K562 (cell line): ENCODE data around the gene SLC7A5. TPM values are rescaled to one million over a fixed set of nuclear protein-coding genes. Genes with fewer than 3 reads are reported as not detected.
A peak's percentile ranks its signal among the peaks of the same experiment; 100 is the strongest.

Source experiments
- ASH1L ChIP-seq: fragments of 450-650 bp; IDR thresholded peaks from 2 replicates; pipeline ENCODE4 v1.6.1; 2018; ENCODE audit warnings: borderline replicate concordance, mild to moderate bottlenecking, low read depth; ENCODE audit not compliant: partially characterized antibody
- CTCFL ChIP-seq: IDR thresholded peaks from 2 replicates; pipeline ENCODE4 v1.6.1; 2011; ENCODE audit warnings: borderline replicate concordance, low read depth, mild to moderate bottlenecking, moderate library complexity, low read length; ENCODE audit not compliant: insufficient read depth, poor library complexity, severe bottlenecking
- DNMT1 ChIP-seq: fragments of 450-650 bp; IDR thresholded peaks from 2 replicates; pipeline ENCODE4 v1.6.1; 2016; ENCODE audit warnings: antibody characterized with exemption, mild to moderate bottlenecking
- HMG20A ChIP-seq: fragments of 450-650 bp; formaldehyde crosslinking; conservative IDR thresholded peaks from 2 replicates; pipeline ENCODE4 v1.4.0; 2020; ENCODE audit warnings: mild to moderate bottlenecking, mixed read lengths
- MED1 ChIP-seq: sonication (generic); formaldehyde crosslinking; IDR thresholded peaks from 2 replicates; pipeline ENCODE4 v1.8.1; 2023; ENCODE audit warnings: missing genetic modification reagents, borderline replicate concordance
- MEF2A ChIP-seq: IDR thresholded peaks from 2 replicates; pipeline ENCODE4 v1.6.1; 2011; ENCODE audit warnings: low read depth, mild to moderate bottlenecking, low read length, moderate library complexity; ENCODE audit not compliant: control insufficient read depth
- NCOA1 ChIP-seq: fragments of 450-650 bp; IDR thresholded peaks from 2 replicates; pipeline ENCODE4 v1.6.1; 2016; ENCODE audit warnings: low read depth
- NR3C1 ChIP-seq: sonication (generic); formaldehyde crosslinking; IDR thresholded peaks from 2 replicates; pipeline ENCODE4 v1.8.1; 2022; ENCODE audit warnings: missing genetic modification reagents
- PRPF4 ChIP-seq: fragments of 200-400 bp; formaldehyde crosslinking; IDR thresholded peaks from one replicate; pipeline ENCODE4 v1.6.1; 2017; ENCODE audit warnings: low read length, low read depth, mild to moderate bottlenecking; ENCODE audit not compliant: insufficient read depth, poor library complexity, severe bottlenecking
- SOX6 ChIP-seq: fragments of 450-650 bp; IDR thresholded peaks from 2 replicates; pipeline ENCODE4 v1.6.1; 2014; ENCODE audit warnings: mild to moderate bottlenecking
- TAF1 ChIP-seq: IDR thresholded peaks from 2 replicates; pipeline ENCODE4 v1.6.1; 2011; ENCODE audit warnings: mild to moderate bottlenecking, low read length, moderate library complexity; ENCODE audit not compliant: insufficient read depth, control insufficient read depth, severe bottlenecking; ENCODE audit errors: extremely low read depth
- ZKSCAN1 ChIP-seq: fragments of 150-350 bp; IDR thresholded peaks from 2 replicates; pipeline ENCODE4 v1.6.1; 2016; ENCODE audit warnings: low read depth, low read length
- ZNF124 ChIP-seq: sonication (generic); formaldehyde crosslinking; IDR thresholded peaks from 2 replicates; pipeline ENCODE4 v1.8.1; 2022; ENCODE audit warnings: missing genetic modification reagents
- ZNF407 ChIP-seq: fragments of 450-650 bp; IDR thresholded peaks from 2 replicates; pipeline ENCODE4 v1.6.1; 2016; ENCODE audit warnings: low read depth
- polyA plus RNA-seq, 8 experiments: library from polyadenylated mRNA; depleted of rRNA in 4 of 8; stranded (reverse) in 5 of 8; unstranded in 3 of 8; fragments of >200 nt; fragmentation: Nextera tagmentation in 2 of 8; fragmentation: Illumina TruSeq in 1 of 8; extraction: Ambion mirVana in 2 of 8; extraction: Trizol in 1 of 8; gene quantifications; 2 replicates each; pipeline versions ENCODE4 v1.2.1 to v1.2.3, GENCODE V29; 2011 to 2014; ENCODE audit warnings: inconsistent platforms in 1 of 8, missing spikeins in 1 of 8
- total RNA-seq, 7 experiments: library from RNA; depleted of rRNA in 6 of 7; stranded (reverse); fragments of >200 nt in 6 of 7; fragmentation: Illumina TruSeq in 2 of 7; extraction: Trizol in 2 of 7; gene quantifications; 2 replicates each; pipeline versions ENCODE4 v1.2.1 to v1.2.3, GENCODE V29; 2011 to 2021; ENCODE audit warnings: low replicate concordance in 1 of 7
- TF ChIP-seq, protein P1 (sequence below): sonication (generic); formaldehyde crosslinking; IDR thresholded peaks from 2 replicates; pipeline ENCODE4 v1.8.1; 2023; ENCODE audit warnings: mild to moderate bottlenecking, missing genetic modification reagents, moderate library complexity

The SLC7A5 gene
- total and polyA plus RNA-seq, 9 of the 15 experiments (the other 6 are each of a cell fraction or from before 2014, with no cell fraction given) = 1.9 to 220 (median 18.6) TPM

GRCh38 chr16:87874639-87875427, 5.5 kb upstream of the SLC7A5 start (continued):
- TF ChIP-seq ZNF124 (CRISPR knock-in tag) (no peak), ASH1L (no peak), CTCFL (no peak), NCOA1 (no peak), SOX6 (peak; percentile 66; the same call in 1 of the 2 replicates), PRPF4 (no peak), TAF1 (no peak), HMG20A (CRISPR knock-in tag) (no peak), MEF2A (no peak), DNMT1 (no peak), ZNF407 (no peak), ZKSCAN1 (no peak), NR3C1 (CRISPR knock-in tag) (no peak), MED1 (CRISPR knock-in tag) (no peak)
- TF ChIP-seq, protein P1, sequence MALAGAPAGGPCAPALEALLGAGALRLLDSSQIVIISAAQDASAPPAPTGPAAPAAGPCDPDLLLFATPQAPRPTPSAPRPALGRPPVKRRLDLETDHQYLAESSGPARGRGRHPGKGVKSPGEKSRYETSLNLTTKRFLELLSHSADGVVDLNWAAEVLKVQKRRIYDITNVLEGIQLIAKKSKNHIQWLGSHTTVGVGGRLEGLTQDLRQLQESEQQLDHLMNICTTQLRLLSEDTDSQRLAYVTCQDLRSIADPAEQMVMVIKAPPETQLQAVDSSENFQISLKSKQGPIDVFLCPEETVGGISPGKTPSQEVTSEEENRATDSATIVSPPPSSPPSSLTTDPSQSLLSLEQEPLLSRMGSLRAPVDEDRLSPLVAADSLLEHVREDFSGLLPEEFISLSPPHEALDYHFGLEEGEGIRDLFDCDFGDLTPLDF (CRISPR knock-in tag) = no peak
